Peyer's patch (tissue), 4 donors: ENCODE data around the gene ARSA. TPM values are rescaled to one million over a fixed set of nuclear protein-coding genes. Genes with fewer than 3 reads are reported as not detected.

Experiments used
- DNase-seq, 3 donors: peaks; one replicate each; pipeline ENCODE4 v3.0.0-alpha.2; 2017 to 2019
- H3K27ac ChIP-seq, 4 donors: fragments of 200-600 bp; sonication (generic); one replicate each; pipeline ENCODE4 v1.5.1; 2016 to 2019
- H3K27me3 ChIP-seq, 2 donors: fragments of 200-600 bp; sonication (generic); one replicate each; pipeline ENCODE4 v1.5.1; 2019
- H3K36me3 ChIP-seq, 3 donors: fragments of 200-600 bp; sonication (generic); one replicate each; pipeline ENCODE4 v1.5.1; 2016 to 2019
- H3K4me1 ChIP-seq, 4 donors: fragments of 200-600 bp; sonication (generic); one replicate each; pipeline ENCODE4 v1.5.1; 2016 to 2019
- H3K4me3 ChIP-seq, 4 donors: fragments of 200-600 bp; sonication (generic); 1 replicate in 3 of 4; 2 replicates in 1 of 4; pipeline ENCODE4 v1.5.1; 2016 to 2019; ENCODE audit warnings: mild to moderate bottlenecking in 1 of 4
- H3K9me3 ChIP-seq, 4 donors: fragments of 200-600 bp; sonication (generic); one replicate each; pipeline ENCODE4 v1.5.1; 2016 to 2019; ENCODE audit warnings: mild to moderate bottlenecking in 1 of 4
- CTCF ChIP-seq, 6 experiments: fragments of 450-650 bp in 4 of 6; fragments of 200-600 bp in 2 of 6; sonication (generic) in 1 of 6; IDR thresholded peaks; one replicate each; pipeline ENCODE4 v1.5.1; 2017 to 2019; ENCODE audit warnings: antibody characterized with exemption in 6 of 6, mild to moderate bottlenecking in 3 of 6, moderate library complexity in 1 of 6
- POLR2A ChIP-seq, 2 donors: fragments of 450-650 bp; IDR thresholded peaks; one replicate each; pipeline ENCODE4 v1.5.1; 2017; ENCODE audit warnings: antibody characterized with exemption in 2 of 2, mild to moderate bottlenecking in 2 of 2, moderate library complexity in 2 of 2
- total RNA-seq, 4 donors: library from RNA; depleted of rRNA; stranded (reverse); fragments of >200 nt; gene quantifications; one replicate each; pipeline ENCODE4 v1.1.0, GENCODE V29; 2016

The ARSA gene
- total RNA-seq, 4 donors from 2014 or later: 84.2 to 130 (median 124) TPM

- no peaks in the 10 kb centered on the region for H3K27me3 ChIP-seq
- H3K9me3 ChIP-seq: no peaks in the 10 kb centered on the region
- TF ChIP-seq POLR2A (IDR thresholded peaks at IDR 0.05): peak; percentile 54 to 61
- peak in 3 of 6 experiments; percentile 26 to 42 (median 41) for TF ChIP-seq CTCF (IDR thresholded peaks at IDR 0.05)
- H3K4me3 ChIP-seq: peak overlapping the region in 2 of 4 donors; percentile 12 to 21
- H3K4me1 ChIP-seq: peaks cover 0 to 19% (median 2%) of the 10 kb centered on the region in 4 donors
- H3K36me3 ChIP-seq: no peaks in the 10 kb centered on the region
- peak overlapping the region in 3 of 4 donors; percentile 62 to 87 (median 81) for H3K27ac ChIP-seq
- peak in 2 of 3 donors; percentile 90 for DNase-seq
Observed at GRCh38 chr22:50613291-50613981, 14.5 kb downstream of the ARSA start.

GRCh38 chr22:50612528-50613221 is 15.3 kb downstream of the ARSA start:
- H3K9me3 ChIP-seq: no peaks in the 10 kb centered on the region
- peaks cover 0 to 19% (median 2%) of the 10 kb centered on the region in 4 donors for H3K4me1 ChIP-seq
- peak in 2 of 3 donors; percentile 59 to 84 for DNase-seq
- H3K27ac ChIP-seq: peak overlapping the region in 3 of 4 donors; percentile 62 to 87 (median 81)
- H3K4me3 ChIP-seq: no peak overlapping the region
- H3K27me3 ChIP-seq: no peaks in the 10 kb centered on the region
- no peaks in the 10 kb centered on the region for H3K36me3 ChIP-seq
- TF ChIP-seq POLR2A (IDR thresholded peaks at IDR 0.05) (no peak), CTCF (IDR thresholded peaks at IDR 0.05) (no peak)

- Histone ChIP-seq H3K27ac (no peak overlapping the region), H3K4me1 (peaks cover 0 to 19% (median 2%) of the 10 kb centered on the region in 4 donors), H3K27me3 (no peaks in the 10 kb centered on the region), H3K9me3 (no peaks in the 10 kb centered on the region), H3K4me3 (no peak overlapping the region), H3K36me3 (no peaks in the 10 kb centered on the region)
- DNase-seq: no peak
- TF ChIP-seq CTCF (IDR thresholded peaks at IDR 0.05): no peak
- TF ChIP-seq POLR2A (IDR thresholded peaks at IDR 0.05): no peak
Observed at GRCh38 chr22:50612168-50612527, 15.8 kb downstream of the ARSA start.

- Histone ChIP-seq H3K9me3 (no peaks in the 10 kb centered on the region), H3K36me3 (no peaks in the 10 kb centered on the region), H3K4me1 (peaks cover 0 to 19% (median 2%) of the 10 kb centered on the region in 4 donors), H3K4me3 (no peak overlapping the region), H3K27ac (no peak overlapping the region), H3K27me3 (no peaks in the 10 kb centered on the region)
- no peak for TF ChIP-seq POLR2A (IDR thresholded peaks at IDR 0.05)
- no peak for TF ChIP-seq CTCF (IDR thresholded peaks at IDR 0.05)
- peak in 1 of 3 donors; percentile 42 for DNase-seq
Observed at GRCh38 chr22:50611341-50612060, 16.5 kb downstream of the ARSA start.

DNA sequence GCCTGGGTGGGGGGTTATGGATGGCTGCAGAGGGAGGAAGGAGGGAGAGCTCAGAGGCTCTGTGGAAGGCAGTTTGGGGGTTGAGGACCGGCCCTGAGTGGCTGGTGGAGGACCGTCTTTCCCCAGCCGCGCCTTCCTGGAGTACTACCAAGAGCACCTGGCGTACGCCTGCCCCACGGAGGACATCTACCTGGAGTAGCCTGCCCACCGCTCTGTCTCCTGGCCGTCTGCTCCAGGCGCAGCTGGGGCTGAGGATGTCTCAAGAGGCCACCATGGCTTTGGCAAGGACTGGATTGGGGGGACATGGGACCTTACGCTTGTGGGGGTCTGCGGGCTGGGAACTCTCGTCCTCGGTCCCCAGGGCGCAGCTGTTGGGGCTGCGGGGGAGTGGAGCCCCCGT is 17.4 kb downstream of the ARSA start:
- TF ChIP-seq POLR2A (IDR thresholded peaks at IDR 0.05) (no peak), CTCF (IDR thresholded peaks at IDR 0.05) (no peak)
- H3K4me3 ChIP-seq: no peak overlapping the region
- DNase-seq: no peak
- no peak overlapping the region for H3K27ac ChIP-seq
- no peaks in the 10 kb centered on the region for H3K27me3 ChIP-seq
- no peaks in the 10 kb centered on the region for H3K36me3 ChIP-seq
- no peaks in the 10 kb centered on the region for H3K9me3 ChIP-seq
- peaks cover 0 to 19% (median 2%) of the 10 kb centered on the region in 4 donors for H3K4me1 ChIP-seq
